HG03280 (cell line): ENCODE results near the gene ZNF202.
"Not testable (repeated sequence)": the region's sequence is repeated elsewhere in the genome, so short reads cannot be mapped to it uniquely, and the experiment has no call there.

Experiments
- ATAC-seq: cut with Tn5 transposase; IDR thresholded peaks from one replicate; pipeline ENCODE4 v1.9.1; 2021; ENCODE audit warnings: mild to moderate bottlenecking, moderate library complexity; ENCODE audit not compliant: unreplicated experiment

The ZNF202 gene

GRCh38 chr11:123742031-123742723 is 717 bp upstream of the ZNF202 start:
- no peak for ATAC-seq

- peak; percentile 5 for ATAC-seq
Observed at GRCh38 chr11:123740787-123741158, 687 bp downstream of the ZNF202 start.

- no peak for ATAC-seq
Observed at GRCh38 chr11:123738374-123738773, 3.1 kb downstream of the ZNF202 start.

- no peak for ATAC-seq
Observed at GRCh38 chr11:123736769-123737168, 4.7 kb downstream of the ZNF202 start.

GRCh38 chr11:123729602-123730001 is 11.9 kb downstream of the ZNF202 start:
- ATAC-seq: no peak

- ATAC-seq: no peak
Observed at GRCh38 chr11:123725995-123726655, 15.3 kb downstream of the ZNF202 start.

GRCh38 chr11:123719452-123719851 is 22.0 kb downstream of the ZNF202 start:
- ATAC-seq: no peak

- ATAC-seq: no peak
Observed at GRCh38 chr11:123718469-123718868, 23.0 kb downstream of the ZNF202 start.

GRCh38 chr11:123718063-123718462 is 23.4 kb downstream of the ZNF202 start:
- no peak for ATAC-seq

GRCh38 chr11:123712627-123713026 is 28.8 kb downstream of the ZNF202 start:
- not testable (repeated sequence) for ATAC-seq

- ATAC-seq: no peak
Observed at GRCh38 chr11:123707606-123708205, 33.8 kb downstream of the ZNF202 start.

- no peak for ATAC-seq
Observed at GRCh38 chr11:123707206-123707605, 34.3 kb downstream of the ZNF202 start.

GRCh38 chr11:123704341-123704740 is 37.1 kb downstream of the ZNF202 start:
- ATAC-seq: no peak

- no peak for ATAC-seq
Observed at GRCh38 chr11:123702696-123703095, 38.8 kb downstream of the ZNF202 start.

GRCh38 chr11:123702139-123702538 is 39.3 kb downstream of the ZNF202 start:
- ATAC-seq: no peak

GRCh38 chr11:123700772-123701171 is 40.7 kb downstream of the ZNF202 start:
- ATAC-seq: no peak

- ATAC-seq: no peak
Observed at GRCh38 chr11:123698546-123699127, 42.8 kb downstream of the ZNF202 start.

GRCh38 chr11:123696183-123696582 is 45.3 kb downstream of the ZNF202 start:
- no peak for ATAC-seq

- no peak for ATAC-seq
Observed at GRCh38 chr11:123695231-123695630, 46.2 kb downstream of the ZNF202 start.

GRCh38 chr11:123694551-123694950 is 46.9 kb downstream of the ZNF202 start:
- no peak for ATAC-seq

- no peak for ATAC-seq
Observed at GRCh38 chr11:123692961-123693360, 48.5 kb downstream of the ZNF202 start.

- no peak for ATAC-seq
Observed at GRCh38 chr11:123690485-123690884, 51.0 kb downstream of the ZNF202 start.
